K562 (cell line): Measurements from ENCODE around the gene MRPL4. TPM values are rescaled to one million over a fixed set of nuclear protein-coding genes. Genes with fewer than 3 reads are reported as not detected.

Source experiments
- ATAC-seq: fragments of 200-7000 bp; cut with Tn5 transposase; 3 replicates; pipeline ENCODE4 v1.9.1; 2020; ENCODE audit warnings: moderate library complexity
- BruUV-seq: library from RNA; stranded (reverse); fragments of 400-500 nt; replicated peaks from 2 replicates; lab custom pipeline; 2021; lab: Mats Ljungman, UMichigan
- CTCF ChIA-PET: fragments of 300-600 bp; formaldehyde crosslinking; extraction: SDS; loops from one replicate; lab custom pipeline; 2021; ENCODE audit warnings: low intra/inter-chr PET ratio; lab: Yijun Ruan, JAX
- POLR2A ChIA-PET: fragments of 300-600, 350-650 bp; sonication (Branson Sonifier 250); formaldehyde crosslinking; extraction: SDS; loops from one replicate; lab custom pipeline; 2021; ENCODE audit warnings: antibody characterized with exemption, inconsistent platforms; lab: Yijun Ruan, JAX
- DNase-seq, 4 experiments: peaks; one replicate each; pipeline versions ENCODE4 v3.0.0 to v3.0.0-alpha.2; 2011 to 2018; ENCODE audit warnings: low spot score in 3 of 4, mixed read lengths in 3 of 4; ENCODE audit errors: extremely low read depth in 1 of 4
- FAIRE-seq: peaks from 2 replicates; lab custom pipeline; 2011; peaks lifted over from hg19 to GRCh38; lab: Jason Lieb, UNC
- H2AFZ ChIP-seq: 2 replicates; pipeline ENCODE4 v1.6.0; 2011; ENCODE audit warnings: low read depth, low read length, control low read depth, inconsistent platforms
- H3K27ac ChIP-seq: fragments of 200-600 bp; 3 replicates; pipeline ENCODE4 v1.8.0; 2011; ENCODE audit warnings: low read depth, mild to moderate bottlenecking, control low read depth, inconsistent platforms, low read length, moderate library complexity, mixed read lengths; ENCODE audit errors: extremely low read depth
- H3K27me3 ChIP-seq, 2 experiments: fragments of 300-600 bp in 1 of 2; 2 replicates in 1 of 2; 3 replicates in 1 of 2; pipeline versions ENCODE4 v1.6.0 to v1.8.0; 2011; ENCODE audit warnings: inconsistent platforms in 2 of 2, low read length in 2 of 2, mild to moderate bottlenecking in 1 of 2, mixed read lengths in 1 of 2, moderate library complexity in 1 of 2; ENCODE audit not compliant: control insufficient read depth in 2 of 2, insufficient read depth in 2 of 2
- H3K36me3 ChIP-seq: fragments of 300-600 bp; 3 replicates; pipeline ENCODE4 v1.8.0; 2011; ENCODE audit warnings: mild to moderate bottlenecking, low read length, inconsistent platforms; ENCODE audit not compliant: control insufficient read depth, insufficient read depth
- H3K4me1 ChIP-seq, 2 experiments: fragments of 200-600 bp in 1 of 2; replicated peaks in 1 of 2; 2 replicates in 1 of 2; 3 replicates in 1 of 2; pipeline versions ENCODE4 v1.5.1 to v1.8.0; 2011; ENCODE audit warnings: inconsistent platforms in 2 of 2, low read length in 2 of 2, mild to moderate bottlenecking in 1 of 2, mixed read lengths in 1 of 2, moderate library complexity in 1 of 2; ENCODE audit not compliant: control insufficient read depth in 2 of 2, insufficient read depth in 2 of 2
- H3K4me2 ChIP-seq: 2 replicates; pipeline ENCODE4 v1.6.1; 2011; ENCODE audit warnings: low read length, control low read depth, inconsistent platforms, mixed read lengths; ENCODE audit not compliant: insufficient read depth
- H3K4me3 ChIP-seq: fragments of 200-600 bp; sonication (generic), shearing (Covaris generic); 2 replicates; pipeline ENCODE4 v1.5.1; 2016; ENCODE audit warnings: control low read depth, inconsistent platforms
- H3K79me2 ChIP-seq: fragments of 200-600 bp; 3 replicates; pipeline ENCODE4 v1.8.0; 2011; ENCODE audit warnings: low read length, inconsistent platforms; ENCODE audit not compliant: control insufficient read depth, insufficient read depth
- H3K9ac ChIP-seq, 2 experiments: 2 replicates each; pipeline versions ENCODE4 v1.6.0 to v1.6.1; 2011; ENCODE audit warnings: low read depth in 2 of 2, low read length in 2 of 2, control low read depth in 1 of 2, inconsistent platforms in 1 of 2, mild to moderate bottlenecking in 1 of 2, mixed read lengths in 1 of 2; ENCODE audit not compliant: insufficient read depth in 1 of 2
- H3K9me1 ChIP-seq: one replicate; pipeline ENCODE4 v1.6.0; 2011; ENCODE audit warnings: inconsistent platforms, mild to moderate bottlenecking, low read length, moderate library complexity; ENCODE audit not compliant: control insufficient read depth, insufficient read depth
- H3K9me3 ChIP-seq: replicated peaks from 2 replicates; pipeline ENCODE4 v1.5.1; 2011; ENCODE audit warnings: low read depth, low read length, inconsistent platforms; ENCODE audit not compliant: control insufficient read depth, insufficient read depth
- H4K20me1 ChIP-seq: replicated peaks from 2 replicates; pipeline ENCODE4 v1.6.1; 2011; ENCODE audit warnings: low read length, inconsistent platforms, mixed read lengths; ENCODE audit not compliant: control insufficient read depth, insufficient read depth
- FUS ChIP-seq: fragments of 200-400 bp; formaldehyde crosslinking; optimal IDR thresholded peaks from 2 replicates; pipeline ENCODE3; 2017; ENCODE audit warnings: low read depth, low read length
- RAD21 ChIP-seq, 2 experiments: fragments of 250-450 bp in 1 of 2; fragments of 450-650 bp in 1 of 2; sonication (Bioruptor Pico) in 1 of 2; formaldehyde crosslinking in 1 of 2; IDR thresholded peaks in 1 of 2; conservative IDR thresholded peaks in 1 of 2; 2 replicates each; pipeline versions ENCODE4 v1.4.0 to v1.8.0; 2020 to 2022; ENCODE audit warnings: mild to moderate bottlenecking in 2 of 2, moderate library complexity in 1 of 2
- ZNF551 ChIP-seq: fragments of 250-450 bp; sonication (Bioruptor Pico); IDR thresholded peaks from 2 replicates; pipeline ENCODE4 v1.5.0; 2021; ENCODE audit warnings: mild to moderate bottlenecking, moderate library complexity
- whole genome bisulfite sequencing: fragments of 100-300 bp; shearing (Covaris generic); methylation state at CpG from one replicate; pipeline ENCODE4 v1.1.6; 2016; ENCODE audit warnings: low coverage, mixed read lengths; ENCODE audit not compliant: insufficient coverage; ENCODE audit errors: missing lambda C conversion rate; 5-methylcytosine and 5-hydroxymethylcytosine counted together
- in situ Hi-C: fragments of 300-500 bp; cut with MboI; formaldehyde crosslinking; loops from 4 replicates; pipeline ENCODE4 v1.15.0; 2018; ENCODE audit warnings: inconsistent platforms, mixed read lengths
- intact Hi-C: fragments of 100-400 bp; cut with micrococcal nuclease; formaldehyde crosslinking; loops from 2 replicates; pipeline ENCODE4 v1.14.2; 2022
- polyA plus RNA-seq, 8 experiments: library from polyadenylated mRNA; depleted of rRNA in 4 of 8; stranded (reverse) in 5 of 8; unstranded in 3 of 8; fragments of >200 nt; fragmentation: Nextera tagmentation in 2 of 8; fragmentation: Illumina TruSeq in 1 of 8; extraction: Ambion mirVana in 2 of 8; extraction: Trizol in 1 of 8; gene quantifications; 2 replicates each; pipeline versions ENCODE4 v1.2.1 to v1.2.3, GENCODE V29; 2011 to 2014; ENCODE audit warnings: inconsistent platforms in 1 of 8, missing spikeins in 1 of 8
- total RNA-seq, 7 experiments: library from RNA; depleted of rRNA in 6 of 7; stranded (reverse); fragments of >200 nt in 6 of 7; fragmentation: Illumina TruSeq in 2 of 7; extraction: Trizol in 2 of 7; gene quantifications; 2 replicates each; pipeline versions ENCODE4 v1.2.1 to v1.2.3, GENCODE V29; 2011 to 2021; ENCODE audit warnings: low replicate concordance in 1 of 7
- TF ChIP-seq, protein P1 (sequence below): fragments of 450-650 bp; IDR thresholded peaks from 2 replicates; pipeline ENCODE4 v1.6.1; 2016
- TF ChIP-seq, protein P2 (sequence below): fragments of 450-650 bp; formaldehyde crosslinking; IDR thresholded peaks from 2 replicates; pipeline ENCODE4 v1.4.0; 2020; ENCODE audit warnings: mild to moderate bottlenecking, moderate library complexity
- TF ChIP-seq, protein P3 (sequence below): fragments of 200-600 bp; sonication (generic); IDR thresholded peaks from one replicate; pipeline ENCODE4 v1.6.1; 2012; ENCODE audit warnings: mild to moderate bottlenecking, low read depth, low read length, inconsistent platforms

The MRPL4 gene
- total and polyA plus RNA-seq, 9 of the 15 experiments (the other 6 are each of a cell fraction or from before 2014, with no cell fraction given) = 1.4 to 239 (median 64.9) TPM

DNA sequence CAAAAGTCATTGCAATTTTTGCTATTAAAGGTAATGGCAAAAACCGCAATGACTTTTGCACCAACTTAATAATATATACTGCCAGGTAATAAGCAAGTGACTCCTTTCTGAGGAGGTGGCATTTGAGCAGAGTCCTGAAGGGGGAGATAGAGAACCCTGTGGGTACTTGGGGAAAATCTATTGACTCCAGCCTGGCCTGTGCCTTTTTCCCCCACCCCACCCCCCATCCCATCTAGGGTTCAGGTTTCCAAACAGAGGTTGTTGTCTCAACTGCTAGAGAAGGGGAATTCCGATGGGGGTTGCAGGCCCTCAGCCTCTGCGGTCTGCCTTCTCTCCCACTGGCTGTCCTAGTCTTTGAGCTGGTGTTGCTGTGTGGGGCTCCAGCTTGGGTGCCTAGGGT is 32.3 kb upstream of the MRPL4 start (continued):
- TF ChIP-seq RAD21 (CRISPR knock-in tag; conservative IDR thresholded peaks at IDR 0.05 in 1 of 2, IDR thresholded peaks at IDR 0.05 in 1 of 2) = peak in 1 of 2 experiments; percentile 45; a peak in 2 of 4 replicates
- TF ChIP-seq, all 486 proteins: peak for 3

DNA sequence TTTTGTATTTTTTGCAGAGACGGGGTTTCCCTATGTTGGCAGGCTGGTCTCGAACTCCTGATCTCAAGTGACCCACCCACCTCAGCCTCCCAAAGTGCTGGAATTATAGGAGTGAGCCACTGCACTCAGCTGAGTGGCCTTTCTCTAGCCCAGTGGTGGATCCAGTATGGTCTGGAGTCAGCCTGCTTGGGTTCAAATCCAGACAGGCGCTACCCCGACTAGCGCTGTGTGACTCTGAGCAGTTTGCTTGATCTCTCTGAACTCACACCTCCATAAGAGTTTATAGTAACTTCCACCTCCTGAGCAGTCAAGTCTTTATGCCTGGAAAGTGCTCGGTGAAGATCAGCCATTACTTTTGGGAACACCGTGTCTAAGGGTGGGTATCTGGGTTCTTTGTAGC is 31.3 kb upstream of the MRPL4 start:
- H3K9ac ChIP-seq = no peak overlapping the region; a peak in 2 of 4 replicates
- H2AFZ ChIP-seq = no peak overlapping the region
- no peaks in the 10 kb centered on the region for H3K9me1 ChIP-seq
- no peak overlapping the region for H3K27ac ChIP-seq
- no peaks in the 10 kb centered on the region for H4K20me1 ChIP-seq
- no peaks in the 10 kb centered on the region for H3K9me3 ChIP-seq
- intact Hi-C loops (no loop called here), in situ Hi-C loops (no loop called here)
- H3K4me2 ChIP-seq = no peak overlapping the region
- BruUV-seq = no TSS peak
- WGBS = 74% methylated on average over 7 of the region's 7 CpGs
- H3K4me3 ChIP-seq = no peak overlapping the region
- H3K27me3 ChIP-seq = no peaks in the 10 kb centered on the region
- ChIA-PET CTCF (no interaction called here), POLR2A (interaction anchor here (0.8 to 1.8 kb wide), 5 partner anchors 11 to 107 kb away, joined by 3 to 5 read pairs (median 4); partner anchors contain the start of genes DNMT1 and S1PR2)
- no peaks in the 10 kb centered on the region for H3K79me2 ChIP-seq
- ATAC-seq (no peak), DNase-seq (no peak), FAIRE-seq (no peak)
- peaks cover 11% of the 10 kb centered on the region; the same call in 1 of the 3 replicates for H3K36me3 ChIP-seq
- peaks cover 3 to 14% of the 10 kb centered on the region in 2 experiments; a peak in 3 of 5 replicates for H3K4me1 ChIP-seq
- TF ChIP-seq, protein P1, sequence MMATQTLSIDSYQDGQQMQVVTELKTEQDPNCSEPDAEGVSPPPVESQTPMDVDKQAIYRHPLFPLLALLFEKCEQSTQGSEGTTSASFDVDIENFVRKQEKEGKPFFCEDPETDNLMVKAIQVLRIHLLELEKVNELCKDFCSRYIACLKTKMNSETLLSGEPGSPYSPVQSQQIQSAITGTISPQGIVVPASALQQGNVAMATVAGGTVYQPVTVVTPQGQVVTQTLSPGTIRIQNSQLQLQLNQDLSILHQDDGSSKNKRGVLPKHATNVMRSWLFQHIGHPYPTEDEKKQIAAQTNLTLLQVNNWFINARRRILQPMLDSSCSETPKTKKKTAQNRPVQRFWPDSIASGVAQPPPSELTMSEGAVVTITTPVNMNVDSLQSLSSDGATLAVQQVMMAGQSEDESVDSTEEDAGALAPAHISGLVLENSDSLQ = no peak
- TF ChIP-seq ZNF551 = no peak
- no peak for TF ChIP-seq FUS
- TF ChIP-seq, protein P2, sequence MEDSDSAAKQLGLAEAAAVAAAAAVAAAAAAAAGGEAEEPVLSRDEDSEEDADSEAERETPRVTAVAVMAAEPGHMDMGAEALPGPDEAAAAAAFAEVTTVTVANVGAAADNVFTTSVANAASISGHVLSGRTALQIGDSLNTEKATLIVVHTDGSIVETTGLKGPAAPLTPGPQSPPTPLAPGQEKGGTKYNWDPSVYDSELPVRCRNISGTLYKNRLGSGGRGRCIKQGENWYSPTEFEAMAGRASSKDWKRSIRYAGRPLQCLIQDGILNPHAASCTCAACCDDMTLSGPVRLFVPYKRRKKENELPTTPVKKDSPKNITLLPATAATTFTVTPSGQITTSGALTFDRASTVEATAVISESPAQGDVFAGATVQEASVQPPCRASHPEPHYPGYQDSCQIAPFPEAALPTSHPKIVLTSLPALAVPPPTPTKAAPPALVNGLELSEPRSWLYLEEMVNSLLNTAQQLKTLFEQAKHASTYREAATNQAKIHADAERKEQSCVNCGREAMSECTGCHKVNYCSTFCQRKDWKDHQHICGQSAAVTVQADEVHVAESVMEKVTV (CRISPR knock-in tag) = no peak
- TF ChIP-seq, protein P3, sequence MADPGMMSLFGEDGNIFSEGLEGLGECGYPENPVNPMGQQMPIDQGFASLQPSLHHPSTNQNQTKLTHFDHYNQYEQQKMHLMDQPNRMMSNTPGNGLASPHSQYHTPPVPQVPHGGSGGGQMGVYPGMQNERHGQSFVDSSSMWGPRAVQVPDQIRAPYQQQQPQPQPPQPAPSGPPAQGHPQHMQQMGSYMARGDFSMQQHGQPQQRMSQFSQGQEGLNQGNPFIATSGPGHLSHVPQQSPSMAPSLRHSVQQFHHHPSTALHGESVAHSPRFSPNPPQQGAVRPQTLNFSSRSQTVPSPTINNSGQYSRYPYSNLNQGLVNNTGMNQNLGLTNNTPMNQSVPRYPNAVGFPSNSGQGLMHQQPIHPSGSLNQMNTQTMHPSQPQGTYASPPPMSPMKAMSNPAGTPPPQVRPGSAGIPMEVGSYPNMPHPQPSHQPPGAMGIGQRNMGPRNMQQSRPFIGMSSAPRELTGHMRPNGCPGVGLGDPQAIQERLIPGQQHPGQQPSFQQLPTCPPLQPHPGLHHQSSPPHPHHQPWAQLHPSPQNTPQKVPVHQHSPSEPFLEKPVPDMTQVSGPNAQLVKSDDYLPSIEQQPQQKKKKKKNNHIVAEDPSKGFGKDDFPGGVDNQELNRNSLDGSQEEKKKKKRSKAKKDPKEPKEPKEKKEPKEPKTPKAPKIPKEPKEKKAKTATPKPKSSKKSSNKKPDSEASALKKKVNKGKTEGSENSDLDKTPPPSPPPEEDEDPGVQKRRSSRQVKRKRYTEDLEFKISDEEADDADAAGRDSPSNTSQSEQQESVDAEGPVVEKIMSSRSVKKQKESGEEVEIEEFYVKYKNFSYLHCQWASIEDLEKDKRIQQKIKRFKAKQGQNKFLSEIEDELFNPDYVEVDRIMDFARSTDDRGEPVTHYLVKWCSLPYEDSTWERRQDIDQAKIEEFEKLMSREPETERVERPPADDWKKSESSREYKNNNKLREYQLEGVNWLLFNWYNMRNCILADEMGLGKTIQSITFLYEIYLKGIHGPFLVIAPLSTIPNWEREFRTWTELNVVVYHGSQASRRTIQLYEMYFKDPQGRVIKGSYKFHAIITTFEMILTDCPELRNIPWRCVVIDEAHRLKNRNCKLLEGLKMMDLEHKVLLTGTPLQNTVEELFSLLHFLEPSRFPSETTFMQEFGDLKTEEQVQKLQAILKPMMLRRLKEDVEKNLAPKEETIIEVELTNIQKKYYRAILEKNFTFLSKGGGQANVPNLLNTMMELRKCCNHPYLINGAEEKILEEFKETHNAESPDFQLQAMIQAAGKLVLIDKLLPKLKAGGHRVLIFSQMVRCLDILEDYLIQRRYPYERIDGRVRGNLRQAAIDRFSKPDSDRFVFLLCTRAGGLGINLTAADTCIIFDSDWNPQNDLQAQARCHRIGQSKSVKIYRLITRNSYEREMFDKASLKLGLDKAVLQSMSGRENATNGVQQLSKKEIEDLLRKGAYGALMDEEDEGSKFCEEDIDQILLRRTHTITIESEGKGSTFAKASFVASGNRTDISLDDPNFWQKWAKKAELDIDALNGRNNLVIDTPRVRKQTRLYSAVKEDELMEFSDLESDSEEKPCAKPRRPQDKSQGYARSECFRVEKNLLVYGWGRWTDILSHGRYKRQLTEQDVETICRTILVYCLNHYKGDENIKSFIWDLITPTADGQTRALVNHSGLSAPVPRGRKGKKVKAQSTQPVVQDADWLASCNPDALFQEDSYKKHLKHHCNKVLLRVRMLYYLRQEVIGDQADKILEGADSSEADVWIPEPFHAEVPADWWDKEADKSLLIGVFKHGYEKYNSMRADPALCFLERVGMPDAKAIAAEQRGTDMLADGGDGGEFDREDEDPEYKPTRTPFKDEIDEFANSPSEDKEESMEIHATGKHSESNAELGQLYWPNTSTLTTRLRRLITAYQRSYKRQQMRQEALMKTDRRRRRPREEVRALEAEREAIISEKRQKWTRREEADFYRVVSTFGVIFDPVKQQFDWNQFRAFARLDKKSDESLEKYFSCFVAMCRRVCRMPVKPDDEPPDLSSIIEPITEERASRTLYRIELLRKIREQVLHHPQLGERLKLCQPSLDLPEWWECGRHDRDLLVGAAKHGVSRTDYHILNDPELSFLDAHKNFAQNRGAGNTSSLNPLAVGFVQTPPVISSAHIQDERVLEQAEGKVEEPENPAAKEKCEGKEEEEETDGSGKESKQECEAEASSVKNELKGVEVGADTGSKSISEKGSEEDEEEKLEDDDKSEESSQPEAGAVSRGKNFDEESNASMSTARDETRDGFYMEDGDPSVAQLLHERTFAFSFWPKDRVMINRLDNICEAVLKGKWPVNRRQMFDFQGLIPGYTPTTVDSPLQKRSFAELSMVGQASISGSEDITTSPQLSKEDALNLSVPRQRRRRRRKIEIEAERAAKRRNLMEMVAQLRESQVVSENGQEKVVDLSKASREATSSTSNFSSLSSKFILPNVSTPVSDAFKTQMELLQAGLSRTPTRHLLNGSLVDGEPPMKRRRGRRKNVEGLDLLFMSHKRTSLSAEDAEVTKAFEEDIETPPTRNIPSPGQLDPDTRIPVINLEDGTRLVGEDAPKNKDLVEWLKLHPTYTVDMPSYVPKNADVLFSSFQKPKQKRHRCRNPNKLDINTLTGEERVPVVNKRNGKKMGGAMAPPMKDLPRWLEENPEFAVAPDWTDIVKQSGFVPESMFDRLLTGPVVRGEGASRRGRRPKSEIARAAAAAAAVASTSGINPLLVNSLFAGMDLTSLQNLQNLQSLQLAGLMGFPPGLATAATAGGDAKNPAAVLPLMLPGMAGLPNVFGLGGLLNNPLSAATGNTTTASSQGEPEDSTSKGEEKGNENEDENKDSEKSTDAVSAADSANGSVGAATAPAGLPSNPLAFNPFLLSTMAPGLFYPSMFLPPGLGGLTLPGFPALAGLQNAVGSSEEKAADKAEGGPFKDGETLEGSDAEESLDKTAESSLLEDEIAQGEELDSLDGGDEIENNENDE = no peak
